Testis (tissue), 3 donors: ENCODE measurements around the gene ZBTB5. TPM values are rescaled to one million over a fixed set of nuclear protein-coding genes. Genes with fewer than 3 reads are reported as not detected.

Source experiments
- DNase-seq: peaks from one replicate; pipeline ENCODE4 v3.0.0-alpha.2; 2019
- H3K27ac ChIP-seq, 2 donors: fragments of 200-600 bp; sonication (generic); one replicate each; pipeline ENCODE4 v1.5.1; 2019
- H3K27me3 ChIP-seq: fragments of 200-600 bp; sonication (generic); one replicate; pipeline ENCODE4 v1.5.1; 2019
- H3K36me3 ChIP-seq: fragments of 200-600 bp; sonication (generic); one replicate; pipeline ENCODE4 v1.5.1; 2017; ENCODE audit warnings: low read depth; ENCODE audit errors: missing control alignments
- H3K4me1 ChIP-seq: fragments of 200-600 bp; sonication (generic); one replicate; pipeline ENCODE4 v1.5.1; 2019
- H3K4me3 ChIP-seq, 2 donors: fragments of 200-600 bp; sonication (generic); one replicate each; pipeline ENCODE4 v1.5.1; 2017 to 2019
- H3K9me3 ChIP-seq: fragments of 200-600 bp; sonication (generic); one replicate; pipeline ENCODE4 v1.5.1; 2017
- POLR2A ChIP-seq: fragments of 450-650 bp; IDR thresholded peaks from one replicate; pipeline ENCODE4 v1.6.1; 2017; ENCODE audit warnings: antibody characterized with exemption, mild to moderate bottlenecking, moderate library complexity
- WGBS, 2 donors: methylation state at CpG; one replicate each; pipeline ENCODE4 v1.1.5; 2018; 5-methylcytosine and 5-hydroxymethylcytosine counted together
- intact Hi-C: fragments of 100-400 bp; cut with DNase I; formaldehyde crosslinking; loops from one replicate; pipeline ENCODE4 v1.15.1; 2023; ENCODE audit warnings: low total_unique reads
- polyA plus RNA-seq: library from polyadenylated mRNA; stranded (reverse); fragments of 350-450 nt; fragmentation: Illumina TruSeq; extraction: RNeasy Lipid Tissue Mini Kit (QIAGEN cat#74804); gene quantifications from one replicate; pipeline ENCODE4 v1.2.3, GENCODE V29; 2014; ENCODE audit warnings: low read depth, low replicate concordance; ENCODE audit not compliant: insufficient read depth
- total RNA-seq, 2 donors: library from RNA; depleted of rRNA; stranded (reverse); fragments of >200 nt; gene quantifications; one replicate each; pipeline ENCODE4 v1.2.3, GENCODE V29; 2016
- TF ChIP-seq, protein P1 (sequence below), 3 experiments: fragments of 450-650 bp in 2 of 3; fragments of 200-600 bp in 1 of 3; sonication (generic) in 1 of 3; IDR thresholded peaks; one replicate each; pipeline ENCODE4 v1.5.1; 2016 to 2019; ENCODE audit warnings: antibody characterized with exemption in 3 of 3, mild to moderate bottlenecking in 2 of 3, moderate library complexity in 1 of 3

Gene ZBTB5
- total and polyA plus RNA-seq, 3 donors from 2014 or later = 20.4 to 33.8 (median 28.4) TPM

DNA sequence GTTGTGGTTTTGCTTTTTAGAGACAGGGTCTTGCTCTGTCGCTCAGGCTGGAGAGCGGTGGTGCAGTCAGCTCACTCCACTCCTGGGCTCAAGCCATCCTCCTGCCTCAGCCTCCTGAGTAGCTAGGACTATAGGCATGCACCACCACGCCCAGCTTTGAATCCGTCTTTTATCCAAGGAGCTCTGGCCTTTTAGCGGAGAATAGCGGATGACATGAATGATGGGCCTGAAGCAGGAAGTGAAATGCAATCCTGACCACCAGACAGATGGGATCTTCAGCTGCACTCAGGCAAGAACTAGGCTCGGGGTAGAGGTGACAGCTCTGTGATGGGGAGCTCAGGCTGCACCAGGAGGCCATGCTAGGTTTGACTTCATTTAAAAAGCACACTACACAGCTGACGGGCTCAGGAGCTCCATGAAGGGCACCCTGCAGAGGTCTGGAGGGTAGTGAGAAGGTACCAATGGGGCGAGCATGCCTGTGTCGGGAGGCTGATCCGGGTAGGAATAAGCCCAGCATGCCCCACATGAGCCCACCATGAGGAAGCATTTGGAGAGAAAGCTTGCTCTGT, 42.4 kb upstream of the ZBTB5 start:
- intact Hi-C loops = no loop called here
- no peak for DNase-seq
- Histone ChIP-seq H3K4me1 (no peaks in the 10 kb centered on the region), H3K27ac (no peak overlapping the region), H3K9me3 (no peaks in the 10 kb centered on the region), H3K4me3 (no peak overlapping the region), H3K27me3 (no peaks in the 10 kb centered on the region), H3K36me3 (no peaks in the 10 kb centered on the region)
- no peak for TF ChIP-seq POLR2A
- TF ChIP-seq, protein P1, sequence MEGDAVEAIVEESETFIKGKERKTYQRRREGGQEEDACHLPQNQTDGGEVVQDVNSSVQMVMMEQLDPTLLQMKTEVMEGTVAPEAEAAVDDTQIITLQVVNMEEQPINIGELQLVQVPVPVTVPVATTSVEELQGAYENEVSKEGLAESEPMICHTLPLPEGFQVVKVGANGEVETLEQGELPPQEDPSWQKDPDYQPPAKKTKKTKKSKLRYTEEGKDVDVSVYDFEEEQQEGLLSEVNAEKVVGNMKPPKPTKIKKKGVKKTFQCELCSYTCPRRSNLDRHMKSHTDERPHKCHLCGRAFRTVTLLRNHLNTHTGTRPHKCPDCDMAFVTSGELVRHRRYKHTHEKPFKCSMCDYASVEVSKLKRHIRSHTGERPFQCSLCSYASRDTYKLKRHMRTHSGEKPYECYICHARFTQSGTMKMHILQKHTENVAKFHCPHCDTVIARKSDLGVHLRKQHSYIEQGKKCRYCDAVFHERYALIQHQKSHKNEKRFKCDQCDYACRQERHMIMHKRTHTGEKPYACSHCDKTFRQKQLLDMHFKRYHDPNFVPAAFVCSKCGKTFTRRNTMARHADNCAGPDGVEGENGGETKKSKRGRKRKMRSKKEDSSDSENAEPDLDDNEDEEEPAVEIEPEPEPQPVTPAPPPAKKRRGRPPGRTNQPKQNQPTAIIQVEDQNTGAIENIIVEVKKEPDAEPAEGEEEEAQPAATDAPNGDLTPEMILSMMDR (IDR thresholded peaks at IDR 0.05) = no peak
- 92 to 96% methylated on average over 11 of the region's 11 CpGs for WGBS, 2 donors

DNA sequence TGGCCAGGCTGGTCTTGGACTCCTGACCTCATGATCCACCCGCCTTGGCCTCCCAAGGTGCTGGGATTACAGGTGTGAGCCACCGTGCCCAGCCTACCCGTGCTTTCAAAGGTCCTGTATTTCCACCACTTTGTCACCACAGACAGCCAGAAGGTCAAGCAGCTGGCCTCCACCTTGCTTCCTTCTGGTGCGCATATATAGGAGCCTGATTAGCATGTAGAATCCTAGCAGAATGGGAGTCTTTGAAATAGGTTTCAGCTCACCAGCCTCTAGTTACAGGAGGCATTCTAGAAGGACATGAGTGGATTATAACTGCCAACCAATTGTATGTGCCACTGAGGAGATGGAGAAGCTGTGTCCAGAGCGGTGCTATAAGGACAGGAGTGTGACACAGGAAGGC, 39.4 kb upstream of the ZBTB5 start:
- 89 to 95% methylated on average over 5 of the region's 5 CpGs for WGBS, 2 donors

DNA sequence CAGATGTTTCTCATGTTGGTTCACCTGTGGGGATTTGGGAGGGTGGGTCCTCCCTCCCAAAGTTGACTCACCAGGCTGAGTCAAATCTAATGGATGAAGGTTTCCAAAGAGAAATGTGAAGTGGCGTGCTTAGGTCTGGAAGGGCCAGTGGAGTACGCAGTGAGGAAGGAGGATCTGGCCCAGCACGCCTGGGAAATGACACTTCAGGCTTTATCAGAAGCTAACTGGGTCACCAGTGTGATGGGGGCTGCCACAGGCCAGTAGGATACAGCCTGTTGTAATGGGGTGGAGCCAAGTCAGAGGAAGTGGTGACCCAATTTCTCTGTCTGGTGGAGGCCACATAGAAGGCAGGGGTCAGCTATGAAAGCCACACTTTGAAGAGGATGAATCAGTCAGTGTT, 38.5 kb upstream of the ZBTB5 start:
- H3K27ac ChIP-seq = no peak overlapping the region
- H3K9me3 ChIP-seq = no peaks in the 10 kb centered on the region
- peaks cover 11% of the 10 kb centered on the region for H3K4me1 ChIP-seq
- 71 to 77% methylated on average over 3 of the region's 3 CpGs for WGBS, 2 donors
- H3K36me3 ChIP-seq = no peaks in the 10 kb centered on the region
- intact Hi-C loops = no loop called here
- DNase-seq = no peak
- TF ChIP-seq, protein P1 (IDR thresholded peaks at IDR 0.05) = no peak
- TF ChIP-seq POLR2A = no peak
- no peak overlapping the region for H3K4me3 ChIP-seq
- H3K27me3 ChIP-seq = no peaks in the 10 kb centered on the region

More for the DNA sequence above, 39.4 kb upstream of the ZBTB5 start:
- Histone ChIP-seq H3K27ac (no peak overlapping the region), H3K4me1 (peaks cover 11% of the 10 kb centered on the region), H3K9me3 (no peaks in the 10 kb centered on the region), H3K27me3 (no peaks in the 10 kb centered on the region), H3K36me3 (no peaks in the 10 kb centered on the region), H3K4me3 (no peak overlapping the region)
- intact Hi-C loops = no loop called here
- TF ChIP-seq, protein P1 (IDR thresholded peaks at IDR 0.05) = no peak
- no peak for TF ChIP-seq POLR2A
- DNase-seq = no peak

DNA sequence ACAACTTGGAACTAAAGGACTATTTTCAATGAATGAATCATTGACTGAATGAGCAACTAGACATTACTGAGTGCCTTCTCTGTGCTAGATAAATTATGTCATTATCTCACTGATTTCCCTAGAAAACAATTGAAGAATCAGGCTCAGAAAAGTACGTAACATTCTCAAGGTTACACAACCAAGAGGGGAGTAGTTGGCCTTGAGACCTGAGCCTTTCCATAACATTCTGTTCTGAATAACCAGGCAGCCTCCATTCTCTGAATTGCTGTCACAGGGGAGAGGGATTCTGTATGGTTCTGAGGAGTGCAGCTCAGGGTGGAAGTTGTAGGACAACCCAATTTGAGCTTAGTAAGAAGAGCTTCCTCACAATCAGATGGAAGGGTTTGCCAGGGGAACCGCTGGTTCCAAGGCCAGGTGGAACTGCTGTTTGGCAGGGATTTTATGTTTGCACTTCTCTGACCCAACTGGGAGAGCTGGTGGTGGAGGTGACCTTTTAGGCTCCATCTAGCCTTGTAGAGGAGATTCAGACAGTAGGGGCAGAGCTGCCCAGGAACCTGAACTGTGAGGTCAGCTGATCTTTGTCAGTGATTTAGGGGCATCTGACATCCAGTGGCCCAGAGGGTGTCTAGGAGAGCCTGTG, 36.8 kb upstream of the ZBTB5 start:
- intact Hi-C loops = no loop called here
- no peaks in the 10 kb centered on the region for H3K9me3 ChIP-seq
- peaks cover 11% of the 10 kb centered on the region for H3K4me1 ChIP-seq
- H3K27ac ChIP-seq = peak overlapping the region in 1 of 2 donors; percentile 11
- no peak overlapping the region for H3K4me3 ChIP-seq
- no peaks in the 10 kb centered on the region for H3K27me3 ChIP-seq
- DNase-seq = no peak
- WGBS, 2 donors = 27 to 36% methylated on average over 1 to 2 of the region's 2 CpGs
- TF ChIP-seq, protein P1 (IDR thresholded peaks at IDR 0.05) = no peak
- TF ChIP-seq POLR2A = no peak
- no peaks in the 10 kb centered on the region for H3K36me3 ChIP-seq

DNA sequence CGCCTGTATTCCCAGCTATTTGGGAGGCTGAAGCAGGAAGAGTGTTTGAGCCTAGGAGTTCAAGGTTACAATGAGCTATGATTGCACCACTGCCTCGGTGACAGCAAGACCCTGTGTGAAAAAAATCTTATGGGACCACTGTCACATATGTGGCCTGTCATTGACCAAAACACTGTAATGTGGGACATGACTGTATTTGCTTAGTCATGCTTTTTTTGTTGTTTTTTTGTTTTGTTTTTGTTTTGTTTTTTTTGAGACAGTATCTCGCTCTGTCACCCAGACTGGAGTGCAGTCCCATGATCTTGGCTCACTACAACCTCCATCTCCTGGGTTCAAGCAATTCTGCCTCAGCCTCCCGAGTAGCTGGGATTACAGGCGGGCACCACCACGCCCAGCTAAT, 34.0 kb upstream of the ZBTB5 start:
- Histone ChIP-seq H3K27ac (no peak overlapping the region), H3K36me3 (no peaks in the 10 kb centered on the region), H3K4me1 (peaks cover 11% of the 10 kb centered on the region), H3K4me3 (no peak overlapping the region), H3K27me3 (no peaks in the 10 kb centered on the region), H3K9me3 (no peaks in the 10 kb centered on the region)
- DNase-seq = no peak
- WGBS, 2 donors = 86 to 92% methylated on average over 6 of the region's 6 CpGs
- TF ChIP-seq, protein P1 (IDR thresholded peaks at IDR 0.05) = no peak
- TF ChIP-seq POLR2A = no peak
- intact Hi-C loops = no loop called here
